Activated naive CD8-positive, alpha-beta T cell treated with anti-CD3 and anti-CD28 coated beads, Interleukin-2, amount 50 U/mL, for 24 hours (primary cell): ENCODE results near the gene TBC1D24.
A peak's percentile ranks its signal among the peaks of the same experiment; 100 is the strongest.
"Not testable (repeated sequence)": the region's sequence is repeated elsewhere in the genome, so short reads cannot be mapped to it uniquely, and the experiment has no call there.

Experiments
- ATAC-seq: fragments of 150-1000 bp; cut with Tn5 transposase; one replicate; pipeline ENCODE4 v1.10.0; 2021
- DNase-seq: peaks from one replicate; pipeline ENCODE4 v3.0.0; 2021
- H3K27ac Mint-ChIP-seq: one replicate; pipeline ENCODE4 v1.8.0; 2021; ENCODE audit warnings: mild to moderate bottlenecking, mixed read lengths
- H3K27me3 Mint-ChIP-seq: one replicate; pipeline ENCODE4 v1.8.0; 2021; ENCODE audit warnings: mixed read lengths
- H3K36me3 Mint-ChIP-seq: one replicate; pipeline ENCODE4 v1.8.0; 2021; ENCODE audit warnings: low read depth, mixed read lengths
- H3K4me1 Mint-ChIP-seq: one replicate; pipeline ENCODE4 v1.8.0; 2021; ENCODE audit warnings: mixed read lengths
- H3K4me3 Mint-ChIP-seq: one replicate; pipeline ENCODE4 v1.8.0; 2021; ENCODE audit warnings: mild to moderate bottlenecking, moderate library complexity, mixed read lengths
- H3K9me3 Mint-ChIP-seq: one replicate; pipeline ENCODE4 v1.8.0; 2021; ENCODE audit warnings: mixed read lengths

TBC1D24 gene

GRCh38 chr16:2529061-2529931 is 54.4 kb downstream of the TBC1D24 start:
- no peak for DNase-seq
- no peak for ATAC-seq
- H3K27me3 Mint-ChIP-seq = no peaks in the 10 kb centered on the region
- H3K36me3 Mint-ChIP-seq = peaks cover 8% of the 10 kb centered on the region
- H3K9me3 Mint-ChIP-seq = no peaks in the 10 kb centered on the region
- H3K27ac Mint-ChIP-seq = no peak overlapping the region
- H3K4me1 Mint-ChIP-seq = peaks cover 18% of the 10 kb centered on the region
- no peak overlapping the region for H3K4me3 Mint-ChIP-seq

GRCh38 chr16:2529961-2530628 is 55.2 kb downstream of the TBC1D24 start:
- peaks cover 18% of the 10 kb centered on the region for H3K4me1 Mint-ChIP-seq
- H3K9me3 Mint-ChIP-seq = no peaks in the 10 kb centered on the region
- no peak overlapping the region for H3K4me3 Mint-ChIP-seq
- H3K27me3 Mint-ChIP-seq = no peaks in the 10 kb centered on the region
- DNase-seq (no peak), ATAC-seq (no peak)
- H3K36me3 Mint-ChIP-seq = peaks cover 2% of the 10 kb centered on the region
- H3K27ac Mint-ChIP-seq = peak overlapping the region; percentile 39

- peak overlapping the region; percentile 39 for H3K27ac Mint-ChIP-seq
- H3K9me3 Mint-ChIP-seq = no peaks in the 10 kb centered on the region
- peaks cover 18% of the 10 kb centered on the region for H3K4me1 Mint-ChIP-seq
- H3K27me3 Mint-ChIP-seq = no peaks in the 10 kb centered on the region
- H3K4me3 Mint-ChIP-seq = no peak overlapping the region
- ATAC-seq (no peak), DNase-seq (no peak)
- peaks cover 2% of the 10 kb centered on the region for H3K36me3 Mint-ChIP-seq
These were observed 55.8 kb downstream of the TBC1D24 start for GRCh38 chr16:2530629-2531318.

DNA sequence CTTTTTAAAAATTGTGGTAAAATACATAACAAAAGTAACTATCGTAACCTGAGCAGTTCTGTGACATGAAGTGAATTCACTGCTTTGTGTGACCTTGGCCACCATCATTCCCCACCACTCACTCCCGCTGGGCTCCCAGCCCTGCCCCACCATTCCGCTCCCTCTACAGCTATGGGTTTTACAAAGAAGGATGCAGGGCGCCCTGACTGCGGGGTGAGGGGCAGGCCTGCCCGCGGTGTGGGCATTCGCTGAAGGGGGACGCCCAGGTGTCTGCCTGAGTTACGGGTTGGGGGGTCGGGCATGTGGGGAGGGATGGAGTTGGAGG is 56.4 kb downstream of the TBC1D24 start, which contains the start of gene CEMP1:
Gene CEMP1, minus strand, starts transcription at position 38 of the 325 bp plus-strand sequence. CDS start 335 bp downstream, outside the sequence.
- H3K9me3 Mint-ChIP-seq = no peaks in the 10 kb centered on the region
- ATAC-seq = no peak
- peaks cover 2% of the 10 kb centered on the region for H3K36me3 Mint-ChIP-seq
- peak within 1 kb of the TSS; percentile 89 for H3K4me3 Mint-ChIP-seq
- H3K4me1 Mint-ChIP-seq = peaks cover 18% of the 10 kb centered on the region
- peak within 1 kb of the TSS; percentile 97 for H3K27ac Mint-ChIP-seq
- no peaks in the 10 kb centered on the region for H3K27me3 Mint-ChIP-seq
- no peak for DNase-seq

DNA sequence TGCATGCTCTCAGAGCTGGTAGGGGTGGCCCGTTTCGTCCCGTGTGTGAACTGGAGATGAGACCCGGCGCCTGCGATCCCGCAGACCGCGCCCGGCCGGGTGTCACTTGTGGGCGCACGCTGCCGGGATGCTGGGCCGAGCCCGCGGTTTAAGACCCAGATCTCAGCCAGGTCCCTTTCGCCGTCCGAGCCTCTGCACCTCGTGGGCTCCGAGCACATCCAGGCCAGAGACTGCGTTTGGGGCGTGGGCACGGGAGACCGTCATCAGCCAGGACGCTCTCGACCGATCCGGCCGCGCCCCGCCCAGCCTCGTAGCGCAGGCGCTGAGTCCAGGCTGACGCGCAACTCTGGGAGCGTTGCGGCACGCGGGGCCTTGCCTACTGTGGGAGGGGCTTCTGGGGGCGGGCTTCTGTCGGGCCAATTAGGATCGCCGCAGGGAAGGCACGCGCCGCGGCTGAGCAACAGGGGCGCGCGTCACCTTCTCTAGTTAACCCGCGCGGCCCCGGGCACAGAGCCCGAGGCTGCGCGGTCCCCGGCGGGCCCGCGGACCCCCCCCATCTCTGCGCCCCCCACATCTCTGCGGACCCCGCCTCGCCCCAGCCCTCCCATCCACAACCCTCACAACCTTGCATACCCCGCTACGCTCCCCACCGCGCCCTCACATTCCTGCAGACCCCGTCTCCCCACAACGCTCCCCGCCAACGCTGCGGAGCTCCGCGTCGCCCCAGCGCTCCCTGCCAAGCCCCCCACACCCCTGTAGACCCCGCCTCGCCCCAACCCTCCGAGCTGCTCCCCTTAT is 57.0 kb downstream of the TBC1D24 start:
- Mint-ChIP-seq H3K27me3 (no peaks in the 10 kb centered on the region), H3K36me3 (peaks cover 2% of the 10 kb centered on the region), H3K9me3 (no peaks in the 10 kb centered on the region), H3K4me3 (peak overlapping the region; percentile 89), H3K4me1 (peaks cover 20% of the 10 kb centered on the region), H3K27ac (peak overlapping the region; percentile 97)
- DNase-seq (peak; percentile 98), ATAC-seq (peak; percentile 94)

- no peaks in the 10 kb centered on the region for H3K27me3 Mint-ChIP-seq
- H3K27ac Mint-ChIP-seq = peak overlapping the region; percentile 97
- DNase-seq (peak; percentile 65), ATAC-seq (peak; percentile 5)
- H3K4me3 Mint-ChIP-seq = peak overlapping the region; percentile 89
- H3K4me1 Mint-ChIP-seq = peaks cover 25% of the 10 kb centered on the region
- peaks cover 2% of the 10 kb centered on the region for H3K36me3 Mint-ChIP-seq
- H3K9me3 Mint-ChIP-seq = no peaks in the 10 kb centered on the region
These were observed 57.7 kb downstream of the TBC1D24 start for GRCh38 chr16:2532494-2533141.

GRCh38 chr16:2533142-2533755 is 58.3 kb downstream of the TBC1D24 start:
- Mint-ChIP-seq H3K4me3 (peak overlapping the region; percentile 89), H3K4me1 (peaks cover 25% of the 10 kb centered on the region), H3K27ac (peak overlapping the region; percentile 97)
- DNase-seq, H3K9me3 Mint-ChIP-seq, H3K36me3 Mint-ChIP-seq, ATAC-seq, H3K27me3 Mint-ChIP-seq: not testable (repeated sequence)

DNA sequence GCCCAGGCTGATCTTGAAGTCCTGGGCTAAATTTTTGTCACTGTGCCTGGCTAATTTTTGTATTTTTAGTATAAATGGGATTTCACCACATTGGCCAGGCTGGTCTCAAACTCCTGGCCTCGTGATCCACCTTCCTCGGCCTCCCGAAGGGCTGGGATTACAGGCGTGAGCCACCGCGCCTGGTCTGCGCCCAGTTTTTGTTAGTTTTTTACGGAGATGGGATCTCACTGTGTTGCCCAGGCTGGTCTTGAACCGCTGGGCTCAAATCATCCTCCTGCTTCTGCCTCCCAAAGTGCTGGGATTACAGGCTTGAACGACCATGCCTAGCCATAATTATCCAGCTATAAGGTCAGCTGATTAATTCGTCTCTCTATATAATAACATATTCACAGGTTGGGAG is 59.0 kb downstream of the TBC1D24 start:
- Mint-ChIP-seq H3K9me3 (no peaks in the 10 kb centered on the region), H3K27me3 (no peaks in the 10 kb centered on the region), H3K36me3 (peaks cover 4% of the 10 kb centered on the region), H3K4me1 (peaks cover 28% of the 10 kb centered on the region), H3K27ac (peak overlapping the region; percentile 55), H3K4me3 (peak overlapping the region; percentile 41)
- no peak for ATAC-seq
- DNase-seq = no peak

- H3K4me3 Mint-ChIP-seq = peak overlapping the region; percentile 41
- H3K27ac Mint-ChIP-seq, H3K27me3 Mint-ChIP-seq, DNase-seq, H3K36me3 Mint-ChIP-seq, ATAC-seq, H3K9me3 Mint-ChIP-seq: not testable (repeated sequence)
- H3K4me1 Mint-ChIP-seq = peaks cover 32% of the 10 kb centered on the region
These were observed 59.4 kb downstream of the TBC1D24 start for GRCh38 chr16:2534335-2534734.

DNA sequence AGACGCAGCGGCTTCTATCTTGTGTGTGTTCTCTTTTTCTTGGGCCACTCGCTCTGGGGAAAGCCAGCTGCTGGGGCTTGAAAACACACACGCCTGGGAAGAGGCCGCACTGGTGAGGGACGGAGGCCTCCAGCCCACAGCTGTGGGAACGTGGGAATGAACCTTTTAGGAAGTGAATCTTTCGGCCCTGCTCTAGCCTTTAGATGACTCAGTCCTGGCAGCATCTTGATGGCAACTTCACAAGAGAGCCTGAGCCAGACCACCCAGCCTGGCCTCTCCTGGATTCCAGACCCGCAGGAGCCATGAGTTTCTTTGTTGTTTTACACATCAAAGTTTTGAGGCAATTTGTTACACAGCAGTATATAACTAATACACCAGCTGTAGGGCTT is 60.7 kb downstream of the TBC1D24 start:
- H3K4me3 Mint-ChIP-seq = no peak overlapping the region
- H3K27ac Mint-ChIP-seq = no peak overlapping the region
- no peak for DNase-seq
- ATAC-seq = no peak
- H3K27me3 Mint-ChIP-seq = no peaks in the 10 kb centered on the region
- H3K9me3 Mint-ChIP-seq = no peaks in the 10 kb centered on the region
- H3K4me1 Mint-ChIP-seq = peaks cover 45% of the 10 kb centered on the region
- peaks cover 2% of the 10 kb centered on the region for H3K36me3 Mint-ChIP-seq

GRCh38 chr16:2537451-2538379 is 62.8 kb downstream of the TBC1D24 start, which contains the start of gene PDPK1:
Gene PDPK1 (plus strand): TSS chr16:2538021. CDS start chr16:2538113, 92 bp downstream.
- H3K4me3 Mint-ChIP-seq = peak within 1 kb of the TSS; percentile 87
- H3K27ac Mint-ChIP-seq = peak within 1 kb of the TSS; percentile 93
- H3K4me1 Mint-ChIP-seq = peaks cover 47% of the 10 kb centered on the region
- H3K27me3 Mint-ChIP-seq = no peaks in the 10 kb centered on the region
- H3K36me3 Mint-ChIP-seq = peaks cover 5% of the 10 kb centered on the region
- ATAC-seq (peak; percentile 93), DNase-seq (peak; percentile 92)
- no peaks in the 10 kb centered on the region for H3K9me3 Mint-ChIP-seq

GRCh38 chr16:2539192-2539844 is 64.4 kb downstream of the TBC1D24 start:
- Mint-ChIP-seq H3K4me1 (peaks cover 42% of the 10 kb centered on the region), H3K4me3 (peak overlapping the region; percentile 87), H3K27ac (peak overlapping the region; percentile 65)
- not testable (repeated sequence) for H3K36me3 Mint-ChIP-seq, DNase-seq, H3K27me3 Mint-ChIP-seq, ATAC-seq, H3K9me3 Mint-ChIP-seq
